Measurements from ENCODE around the gene RHOT1.
A peak's percentile ranks its signal among the peaks of the same experiment; 100 is the strongest.
"Not testable (repeated sequence)": the region's sequence is repeated elsewhere in the genome, so short reads cannot be mapped to it uniquely, and the experiment has no call there.

RHOT1 gene

GRCh38 chr17:32227910-32228309, 85.6 kb downstream of the RHOT1 start:
- DNase-seq (ENCODE audit: low read depth), result no peak

GRCh38 chr17:32235588-32235987, 93.3 kb downstream of the RHOT1 start:
- DNase-seq (ENCODE audit: low read depth), result no peak

GRCh38 chr17:32239456-32239855, 97.2 kb downstream of the RHOT1 start:
- DNase-seq (ENCODE audit: low read depth), result no peak

- peak; percentile 50 for DNase-seq (ENCODE audit: low read depth)
Observed at GRCh38 chr17:32240750-32241149, 98.4 kb downstream of the RHOT1 start.

GRCh38 chr17:32241640-32242039, 99.3 kb downstream of the RHOT1 start:
- no peak for DNase-seq (ENCODE audit: low read depth)

GRCh38 chr17:32249475-32249874, 107.2 kb downstream of the RHOT1 start:
- DNase-seq (ENCODE audit: low read depth), result no peak

- DNase-seq (ENCODE audit: low read depth), result peak; percentile 79
Observed at GRCh38 chr17:32253117-32253611, 110.9 kb downstream of the RHOT1 start.

GRCh38 chr17:32256012-32256700, 113.9 kb downstream of the RHOT1 start:
- DNase-seq (ENCODE audit: low read depth), result no peak

GRCh38 chr17:32256701-32257019, 114.4 kb downstream of the RHOT1 start:
- DNase-seq (ENCODE audit: low read depth), result no peak

- no peak for DNase-seq (ENCODE audit: low read depth)
Observed at GRCh38 chr17:32258383-32259140, 116.3 kb downstream of the RHOT1 start.

GRCh38 chr17:32259586-32259985, 117.3 kb downstream of the RHOT1 start:
- peak; percentile 56 for DNase-seq (ENCODE audit: low read depth)

- no peak for DNase-seq (ENCODE audit: low read depth)
Observed at GRCh38 chr17:32261417-32261736, 119.1 kb downstream of the RHOT1 start.

- DNase-seq (ENCODE audit: low read depth), result no peak
Observed at GRCh38 chr17:32261936-32262510, 119.7 kb downstream of the RHOT1 start.

GRCh38 chr17:32263515-32263914, 121.2 kb downstream of the RHOT1 start:
- not testable (repeated sequence) for DNase-seq (ENCODE audit: low read depth)

- DNase-seq (ENCODE audit: low read depth), result no peak
Observed at GRCh38 chr17:32264140-32264799, 122.0 kb downstream of the RHOT1 start.

GRCh38 chr17:32264823-32265191, 122.5 kb downstream of the RHOT1 start:
- DNase-seq (ENCODE audit: low read depth), result no peak

GRCh38 chr17:32265192-32265923, 123.1 kb downstream of the RHOT1 start, which contains the start of gene RHBDL3:
Gene RHBDL3, plus strand, starts transcription at chr17:32265832. Its CDS starts 358 bp downstream, at chr17:32266190.
- DNase-seq (ENCODE audit: low read depth), result no peak

GRCh38 chr17:32266051-32266388, 123.7 kb downstream of the RHOT1 start:
- no peak for DNase-seq (ENCODE audit: low read depth)

GRCh38 chr17:32266389-32267301, 124.3 kb downstream of the RHOT1 start:
- no peak for DNase-seq (ENCODE audit: low read depth)

- DNase-seq (ENCODE audit: low read depth), result peak; percentile 37
Observed at GRCh38 chr17:32267690-32268205, 125.4 kb downstream of the RHOT1 start.

Data from EH (cell line).